ENCODE results near the gene ENOX1. TPM values are rescaled to one million over a fixed set of nuclear protein-coding genes. Genes with fewer than 3 reads are reported as not detected.

ENOX1 gene
- polyA plus RNA-seq, 3 donors, result 0.04 TPM; not detected in 2

DNA sequence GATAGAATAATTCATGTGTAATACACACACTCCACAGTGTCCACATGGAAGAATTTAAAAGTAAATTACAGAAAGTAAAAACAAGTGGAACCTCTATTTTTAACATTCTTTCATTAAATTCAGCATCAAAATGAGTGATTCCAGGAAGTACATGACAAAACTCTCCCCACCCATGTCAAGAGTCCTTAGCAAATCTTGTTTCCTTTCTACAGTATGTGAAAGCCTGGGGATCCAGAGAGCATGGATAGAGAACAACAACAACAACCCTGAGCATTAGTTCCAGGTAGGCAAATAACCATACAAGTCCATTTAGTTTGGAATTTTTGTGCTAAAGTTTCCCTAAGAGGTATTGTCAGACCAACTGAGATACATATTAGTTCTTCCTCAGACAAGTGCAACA is 267.9 kb downstream of the ENOX1 start:
- H3K79me2 ChIP-seq (ENCODE audit: insufficient read depth, low read length), result no peaks in the 10 kb centered on the region
- Mint-ChIP-seq H3K9me3 (peaks cover 0 to 6% (median 0%) of the 10 kb centered on the region in 7 donors), H3K36me3 (no peaks in the 10 kb centered on the region), H3K4me1 (no peaks in the 10 kb centered on the region), H3K27me3 (ENCODE audit: low read depth in 3 of 3) (peaks cover 0 to 3% (median 3%) of the 10 kb centered on the region in 3 donors), H3K27ac (no peak overlapping the region), H3K4me3 (no peak overlapping the region)
- H3K4me3 ChIP-seq (replicated peaks in 1 of 3; ENCODE audit: low read depth in 2 of 3, low read length in 3 of 3), result no peak overlapping the region
- no peaks in the 10 kb centered on the region for H3K9me3 ChIP-seq (replicated peaks in 1 of 2; ENCODE audit: control insufficient read depth in 1 of 2, insufficient read depth in 1 of 2, low read length in 2 of 2)
- intact Hi-C loops (cut with micrococcal nuclease), result no loop called here
- H3K36me3 ChIP-seq (replicated peaks in 1 of 2; ENCODE audit: control insufficient read depth in 1 of 2, insufficient read depth in 2 of 2, low read length in 2 of 2), result no peaks in the 10 kb centered on the region
- no peaks in the 10 kb centered on the region for H3K27me3 ChIP-seq (ENCODE audit: control insufficient read depth in 2 of 2, insufficient read depth in 2 of 2, low read length in 2 of 2)
- no peak overlapping the region for H3K27ac ChIP-seq (ENCODE audit: low read depth in 1 of 2, low read length in 2 of 2)
- H3K4me1 ChIP-seq (ENCODE audit: control insufficient read depth in 1 of 2, insufficient read depth in 2 of 2, low read length in 2 of 2), result no peaks in the 10 kb centered on the region
- no peaks in the 10 kb centered on the region for H4K20me1 ChIP-seq (ENCODE audit: insufficient read depth, low read length)
- H3K4me2 ChIP-seq (replicated peaks; ENCODE audit: extremely low read depth, low read length, poor library complexity, severe bottlenecking), result no peak overlapping the region
- H2AFZ ChIP-seq (ENCODE audit: insufficient read depth, low read depth, low read length, poor library complexity, severe bottlenecking), result no peak overlapping the region
- no peak for DNase-seq
- TF ChIP-seq, protein P1, sequence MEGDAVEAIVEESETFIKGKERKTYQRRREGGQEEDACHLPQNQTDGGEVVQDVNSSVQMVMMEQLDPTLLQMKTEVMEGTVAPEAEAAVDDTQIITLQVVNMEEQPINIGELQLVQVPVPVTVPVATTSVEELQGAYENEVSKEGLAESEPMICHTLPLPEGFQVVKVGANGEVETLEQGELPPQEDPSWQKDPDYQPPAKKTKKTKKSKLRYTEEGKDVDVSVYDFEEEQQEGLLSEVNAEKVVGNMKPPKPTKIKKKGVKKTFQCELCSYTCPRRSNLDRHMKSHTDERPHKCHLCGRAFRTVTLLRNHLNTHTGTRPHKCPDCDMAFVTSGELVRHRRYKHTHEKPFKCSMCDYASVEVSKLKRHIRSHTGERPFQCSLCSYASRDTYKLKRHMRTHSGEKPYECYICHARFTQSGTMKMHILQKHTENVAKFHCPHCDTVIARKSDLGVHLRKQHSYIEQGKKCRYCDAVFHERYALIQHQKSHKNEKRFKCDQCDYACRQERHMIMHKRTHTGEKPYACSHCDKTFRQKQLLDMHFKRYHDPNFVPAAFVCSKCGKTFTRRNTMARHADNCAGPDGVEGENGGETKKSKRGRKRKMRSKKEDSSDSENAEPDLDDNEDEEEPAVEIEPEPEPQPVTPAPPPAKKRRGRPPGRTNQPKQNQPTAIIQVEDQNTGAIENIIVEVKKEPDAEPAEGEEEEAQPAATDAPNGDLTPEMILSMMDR (IDR thresholded peaks at IDR 0.05), result no peak
- H3K9ac ChIP-seq (ENCODE audit: insufficient read depth, low read length, poor library complexity, severe bottlenecking), result no peak overlapping the region

DNA sequence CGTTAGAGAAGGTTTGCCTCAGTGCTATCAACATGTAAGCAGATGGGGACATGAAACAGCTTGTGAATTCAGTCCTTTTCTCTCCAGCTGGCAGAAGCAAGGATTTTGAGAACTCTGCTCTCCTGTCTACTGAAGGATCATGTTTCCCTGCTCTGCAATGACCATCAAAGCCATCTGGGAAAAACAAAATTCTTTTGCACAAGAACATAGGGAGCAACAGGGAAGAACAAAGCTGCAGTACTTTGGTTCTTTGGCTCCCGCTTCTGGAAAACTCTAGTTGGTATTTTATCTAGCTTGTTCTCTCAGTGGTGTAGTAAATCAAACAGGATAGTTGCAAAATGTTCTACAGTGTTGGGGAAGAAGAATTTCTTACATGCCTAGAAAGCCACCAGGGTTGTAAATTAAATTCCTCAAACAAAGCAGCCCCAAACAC is 270.4 kb downstream of the ENOX1 start:
- Mint-ChIP-seq H3K27ac (no peak overlapping the region), H3K9me3 (peaks cover 0 to 6% (median 0%) of the 10 kb centered on the region in 7 donors), H3K27me3 (ENCODE audit: low read depth in 3 of 3) (peaks cover 0 to 3% (median 1%) of the 10 kb centered on the region in 3 donors), H3K36me3 (no peaks in the 10 kb centered on the region), H3K4me3 (no peak overlapping the region), H3K4me1 (no peaks in the 10 kb centered on the region)
- Histone ChIP-seq H3K27me3 (ENCODE audit: control insufficient read depth in 2 of 2, insufficient read depth in 2 of 2, low read length in 2 of 2) (no peaks in the 10 kb centered on the region), H3K27ac (ENCODE audit: low read depth in 1 of 2, low read length in 2 of 2) (no peak overlapping the region), H3K36me3 (replicated peaks in 1 of 2; ENCODE audit: control insufficient read depth in 1 of 2, insufficient read depth in 2 of 2, low read length in 2 of 2) (no peaks in the 10 kb centered on the region), H3K4me1 (ENCODE audit: control insufficient read depth in 1 of 2, insufficient read depth in 2 of 2, low read length in 2 of 2) (no peaks in the 10 kb centered on the region), H4K20me1 (ENCODE audit: insufficient read depth, low read length) (no peaks in the 10 kb centered on the region), H3K4me2 (replicated peaks; ENCODE audit: extremely low read depth, low read length, poor library complexity, severe bottlenecking) (no peak overlapping the region), H2AFZ (ENCODE audit: insufficient read depth, low read depth, low read length, poor library complexity, severe bottlenecking) (no peak overlapping the region), H3K9ac (ENCODE audit: insufficient read depth, low read length, poor library complexity, severe bottlenecking) (no peak overlapping the region), H3K9me3 (replicated peaks in 1 of 2; ENCODE audit: control insufficient read depth in 1 of 2, insufficient read depth in 1 of 2, low read length in 2 of 2) (no peaks in the 10 kb centered on the region), H3K79me2 (ENCODE audit: insufficient read depth, low read length) (no peaks in the 10 kb centered on the region), H3K4me3 (replicated peaks in 1 of 3; ENCODE audit: low read depth in 2 of 3, low read length in 3 of 3) (no peak overlapping the region)
- no peak for DNase-seq
- intact Hi-C loops (cut with micrococcal nuclease), result no loop called here
- TF ChIP-seq, protein P1 (IDR thresholded peaks at IDR 0.05), result no peak
- 100% methylated on average over 1 of the region's 2 CpGs for WGBS (ENCODE audit: insufficient coverage)
